GM12878 (cell line): ENCODE data around the gene ST6GALNAC3. TPM values are rescaled to one million over a fixed set of nuclear protein-coding genes. Genes with fewer than 3 reads are reported as not detected.

Experiments used
- ATAC-seq: fragments of 200-7000 bp; cut with Tn5 transposase; 3 replicates; pipeline ENCODE4 v1.9.1; 2020; ENCODE audit warnings: mild to moderate bottlenecking, moderate library complexity
- BruUV-seq: library from RNA; stranded (reverse); fragments of 400-500 nt; replicated peaks from 2 replicates; lab custom pipeline; 2021; lab: Mats Ljungman, UMichigan
- CTCF ChIA-PET: fragments of 300-600 bp; sonication (Branson Sonifier 250); formaldehyde crosslinking; extraction: SDS; loops from one replicate; lab custom pipeline; 2021; ENCODE audit warnings: inconsistent platforms; lab: Yijun Ruan, JAX
- POLR2A ChIA-PET: fragments of 350-600 bp; formaldehyde crosslinking; extraction: SDS; loops from one replicate; lab custom pipeline; 2021; ENCODE audit warnings: inconsistent platforms; lab: Charles Lee
- RAD21 ChIA-PET: fragments of 300-600 bp; sonication (Branson Sonifier 250); formaldehyde crosslinking; loops from one replicate; lab custom pipeline; 2023; ENCODE audit warnings: antibody characterized with exemption; ENCODE audit not compliant: unreplicated experiment; lab: Charles Lee
- SMC1A ChIA-PET: fragments of 300-600 bp; sonication (Branson Sonifier 250); formaldehyde crosslinking; loops from one replicate; lab custom pipeline; 2023; ENCODE audit not compliant: unreplicated experiment, uncharacterized antibody; lab: Charles Lee
- DNase-seq: peaks from one replicate; pipeline ENCODE4 v3.0.0-alpha.2; 2011; ENCODE audit warnings: low read depth, low spot score
- FAIRE-seq: peaks from 3 replicates; lab custom pipeline; 2011; peaks lifted over from hg19 to GRCh38; lab: Jason Lieb, UNC
- H2AFZ ChIP-seq: 2 replicates; pipeline ENCODE4 v1.6.0; 2011; ENCODE audit warnings: low read depth, low read length, control low read depth; ENCODE audit not compliant: control insufficient read depth
- H3K27ac ChIP-seq: 2 replicates; pipeline ENCODE4 v1.5.1; 2011; ENCODE audit warnings: control low read depth; ENCODE audit not compliant: control insufficient read depth, insufficient read depth
- H3K27me3 ChIP-seq, 2 experiments: replicated peaks in 1 of 2; 2 replicates each; pipeline versions ENCODE4 v1.6.0 to v1.6.1; 2011; ENCODE audit warnings: low read length in 1 of 2; ENCODE audit not compliant: control insufficient read depth in 2 of 2, insufficient read depth in 2 of 2
- H3K36me3 ChIP-seq, 2 experiments: 2 replicates each; pipeline ENCODE4 v1.5.1; 2011; ENCODE audit warnings: low read length in 1 of 2; ENCODE audit not compliant: control insufficient read depth in 2 of 2, insufficient read depth in 2 of 2
- H3K4me1 ChIP-seq: 2 replicates; pipeline ENCODE4 v1.6.1; 2011; ENCODE audit warnings: mild to moderate bottlenecking, low read length, moderate library complexity, mixed read lengths; ENCODE audit not compliant: control insufficient read depth, insufficient read depth
- H3K4me2 ChIP-seq: 2 replicates; pipeline ENCODE4 v1.6.0; 2011; ENCODE audit warnings: control low read depth; ENCODE audit not compliant: control insufficient read depth, insufficient read depth
- H3K4me3 ChIP-seq: fragments of 200-600 bp; sonication (generic); 2 replicates; pipeline ENCODE4 v1.5.1; 2016
- H3K79me2 ChIP-seq: 2 replicates; pipeline ENCODE4 v1.6.0; 2011; ENCODE audit warnings: low read length; ENCODE audit not compliant: control insufficient read depth, insufficient read depth
- H3K9ac ChIP-seq: 2 replicates; pipeline ENCODE4 v1.8.0; 2011; ENCODE audit warnings: low read length, control low read depth, mixed read lengths; ENCODE audit not compliant: control insufficient read depth, insufficient read depth
- H3K9me3 ChIP-seq: replicated peaks from 3 replicates; pipeline ENCODE4 v1.5.1; 2011; ENCODE audit warnings: mild to moderate bottlenecking, low read length; ENCODE audit not compliant: control insufficient read depth, insufficient read depth
- H4K20me1 ChIP-seq: 2 replicates; pipeline ENCODE4 v1.6.0; 2011; ENCODE audit not compliant: control insufficient read depth, insufficient read depth
- BRCA1 ChIP-seq: IDR thresholded peaks from 2 replicates; pipeline ENCODE4 v1.6.1; 2011; ENCODE audit warnings: low read depth, low read length, improper control_type of control experiment
- NFIC ChIP-seq: IDR thresholded peaks from 2 replicates; pipeline ENCODE4 v1.6.1; 2012; ENCODE audit warnings: low read depth, mild to moderate bottlenecking, inconsistent platforms, low read length, moderate library complexity
- NFXL1 ChIP-seq: fragments of 450-650 bp; IDR thresholded peaks from 2 replicates; pipeline ENCODE4 v1.6.1; 2017; ENCODE audit warnings: antibody characterized with exemption, mild to moderate bottlenecking, borderline replicate concordance
- NR2F1 ChIP-seq: fragments of 450-650 bp; conservative IDR thresholded peaks from 2 replicates; pipeline ENCODE4 v1.6.1; 2017; ENCODE audit warnings: mild to moderate bottlenecking
- PAX8 ChIP-seq: fragments of 450-650 bp; IDR thresholded peaks from 2 replicates; pipeline ENCODE4 v1.6.1; 2017; ENCODE audit warnings: mild to moderate bottlenecking, moderate library complexity
- RB1 ChIP-seq: fragments of 450-650 bp; formaldehyde crosslinking; IDR thresholded peaks from 2 replicates; pipeline ENCODE4 v1.6.1; 2017; ENCODE audit warnings: mild to moderate bottlenecking, borderline replicate concordance
- RBBP5 ChIP-seq: fragments of 200-600 bp; sonication (generic); conservative IDR thresholded peaks from 2 replicates; pipeline ENCODE4 v1.6.1; 2016
- RFX5 ChIP-seq: IDR thresholded peaks from 2 replicates; pipeline ENCODE4 v1.6.1; 2011; ENCODE audit warnings: low read depth, low read length, improper control_type of control experiment
- SIN3A ChIP-seq: IDR thresholded peaks from 2 replicates; pipeline ENCODE4 v1.6.1; 2012; ENCODE audit warnings: low read depth, low read length, improper control_type of control experiment
- SPI1 ChIP-seq: IDR thresholded peaks from 2 replicates; pipeline ENCODE4 v1.6.1; 2011; ENCODE audit warnings: low read depth, mild to moderate bottlenecking, low read length, moderate library complexity, borderline replicate concordance; ENCODE audit not compliant: insufficient read depth
- SUPT20H ChIP-seq: IDR thresholded peaks from 2 replicates; pipeline ENCODE4 v1.6.1; 2011; ENCODE audit warnings: low read depth, mild to moderate bottlenecking, low read length, moderate library complexity, borderline replicate concordance; ENCODE audit not compliant: control insufficient read depth
- SUZ12 ChIP-seq: fragments of 200-600 bp; sonication (generic); IDR thresholded peaks from one replicate; pipeline ENCODE4 v1.6.1; 2018; ENCODE audit warnings: antibody characterized with exemption, mild to moderate bottlenecking; ENCODE audit not compliant: unreplicated experiment
- TCF12 ChIP-seq: IDR thresholded peaks from 2 replicates; pipeline ENCODE4 v1.6.1; 2011; ENCODE audit warnings: low read depth, mild to moderate bottlenecking, low read length
- TCF7 ChIP-seq: IDR thresholded peaks from 2 replicates; pipeline ENCODE4 v1.6.1; 2014; ENCODE audit warnings: antibody characterized with exemption, borderline replicate concordance
- ZNF217 ChIP-seq: fragments of 450-650 bp; IDR thresholded peaks from 2 replicates; pipeline ENCODE4 v1.6.1; 2017; ENCODE audit warnings: antibody characterized with exemption, mild to moderate bottlenecking
- ZNF274 ChIP-seq: IDR thresholded peaks from one replicate; pipeline ENCODE4 v1.8.0; 2011; ENCODE audit not compliant: insufficient read length, insufficient read depth
- ZNF592 ChIP-seq: fragments of 450-650 bp; IDR thresholded peaks from 2 replicates; pipeline ENCODE4 v1.6.1; 2017; ENCODE audit warnings: mild to moderate bottlenecking, moderate library complexity
- WGBS: methylation state at CpG from one replicate; pipeline ENCODE4 v1.1.6; 2016; ENCODE audit warnings: low lambda C conversion rate; ENCODE audit not compliant: insufficient replicate concordance, insufficient coverage; ENCODE audit errors: missing lambda C conversion rate; 5-methylcytosine and 5-hydroxymethylcytosine counted together
- in situ Hi-C: fragments of 300-500 bp; cut with MboI; formaldehyde crosslinking; loops from 9 replicates; pipeline ENCODE4 v1.14.3; 2018; ENCODE audit warnings: mixed read lengths
- intact Hi-C: fragments of 100-400 bp; cut with micrococcal nuclease; formaldehyde crosslinking; loops from one replicate; pipeline ENCODE4 v1.14.2; 2022; ENCODE audit not compliant: unreplicated experiment
- polyA plus RNA-seq, 11 experiments: library from polyadenylated mRNA; depleted of rRNA in 4 of 11; unstranded in 6 of 11; stranded (reverse) in 5 of 11; fragments of >200 nt; fragmentation: Nextera tagmentation in 4 of 11; fragmentation: Illumina TruSeq in 1 of 11; extraction: Ambion mirVana in 4 of 11; extraction: Trizol in 1 of 11; gene quantifications; 1 replicate in 1 of 11; 2 replicates in 10 of 11; pipeline versions ENCODE4 v1.2.1 to v1.2.3, GENCODE V29; 2011 to 2016; ENCODE audit warnings: inconsistent platforms in 2 of 11, missing spikeins in 2 of 11, low read depth in 1 of 11
- total RNA-seq, 4 experiments: library from RNA; depleted of rRNA in 3 of 4; stranded (reverse); fragments of >200 nt in 3 of 4; fragmentation: Illumina TruSeq in 1 of 4; extraction: Trizol in 1 of 4; gene quantifications; 2 replicates each; pipeline versions ENCODE4 v1.2.1 to v1.2.3, GENCODE V29; 2013 to 2021
- TF ChIP-seq, protein P1 (sequence below): IDR thresholded peaks from 2 replicates; pipeline ENCODE4 v1.6.1; 2011; ENCODE audit warnings: borderline replicate concordance, low read depth, mild to moderate bottlenecking, moderate library complexity, low read length; ENCODE audit not compliant: insufficient read depth, poor library complexity, severe bottlenecking

The ST6GALNAC3 gene
- total and polyA plus RNA-seq, 10 of the 15 experiments (the other 5 are each of a cell fraction or from before 2014, with no cell fraction given) = 0.04 to 0.68 (median 0.18) TPM; not detected in 3

DNA sequence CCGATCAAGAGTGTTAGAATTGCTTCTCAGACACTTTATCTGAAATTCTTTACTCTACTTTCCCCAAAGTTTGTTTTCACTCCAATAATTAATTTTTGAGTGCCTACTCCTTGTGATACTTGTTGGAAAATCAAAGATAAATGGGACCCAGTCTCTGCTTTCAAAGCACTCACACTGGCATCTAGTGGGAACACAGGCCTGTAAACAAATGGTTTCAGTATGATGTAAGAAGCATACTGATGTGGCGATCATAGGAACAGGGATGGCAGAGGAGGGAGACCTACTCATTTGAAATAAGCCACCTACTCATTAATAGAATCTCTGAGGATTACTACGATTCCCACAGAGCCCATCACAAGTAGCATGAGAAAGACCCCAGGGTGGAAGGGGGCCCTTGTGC lies 519.1 kb downstream of the ST6GALNAC3 start:
- TF ChIP-seq NFXL1 = no peak
- no peak for TF ChIP-seq ZNF217
- TF ChIP-seq NFIC = no peak
- TF ChIP-seq BRCA1 = no peak
- TF ChIP-seq RFX5 = no peak
- no peak for TF ChIP-seq ZNF592
- TF ChIP-seq TCF12 = no peak
- no peak for TF ChIP-seq NR2F1
- TF ChIP-seq SUZ12 = no peak
- TF ChIP-seq TCF7 = no peak
- TF ChIP-seq ZNF274 = no peak
- no peak for TF ChIP-seq SPI1
- TF ChIP-seq, protein P1, sequence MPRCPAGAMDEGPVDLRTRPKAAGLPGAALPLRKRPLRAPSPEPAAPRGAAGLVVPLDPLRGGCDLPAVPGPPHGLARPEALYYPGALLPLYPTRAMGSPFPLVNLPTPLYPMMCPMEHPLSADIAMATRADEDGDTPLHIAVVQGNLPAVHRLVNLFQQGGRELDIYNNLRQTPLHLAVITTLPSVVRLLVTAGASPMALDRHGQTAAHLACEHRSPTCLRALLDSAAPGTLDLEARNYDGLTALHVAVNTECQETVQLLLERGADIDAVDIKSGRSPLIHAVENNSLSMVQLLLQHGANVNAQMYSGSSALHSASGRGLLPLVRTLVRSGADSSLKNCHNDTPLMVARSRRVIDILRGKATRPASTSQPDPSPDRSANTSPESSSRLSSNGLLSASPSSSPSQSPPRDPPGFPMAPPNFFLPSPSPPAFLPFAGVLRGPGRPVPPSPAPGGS = no peak
- TF ChIP-seq PAX8 = no peak
- no peak for TF ChIP-seq RB1
- TF ChIP-seq SIN3A = no peak
- TF ChIP-seq RBBP5 = no peak
- TF ChIP-seq SUPT20H = no peak
- DNase-seq (no peak), FAIRE-seq (no peak), ATAC-seq (no peak)
- no peak overlapping the region for H3K4me3 ChIP-seq
- no peaks in the 10 kb centered on the region for H3K36me3 ChIP-seq
- H3K9me3 ChIP-seq = no peaks in the 10 kb centered on the region
- no peak overlapping the region for H2AFZ ChIP-seq
- ChIA-PET CTCF (no interaction called here), RAD21 (no interaction called here), POLR2A (no interaction called here), SMC1A (no interaction called here)
- in situ Hi-C loops (no loop called here), intact Hi-C loops (no loop called here)
- H3K4me1 ChIP-seq = no peaks in the 10 kb centered on the region
- no peaks in the 10 kb centered on the region; a peak in 1 of 4 replicates for H3K27me3 ChIP-seq
- H4K20me1 ChIP-seq = no peaks in the 10 kb centered on the region
- no peaks in the 10 kb centered on the region for H3K79me2 ChIP-seq
- H3K27ac ChIP-seq = no peak overlapping the region
- no peak overlapping the region for H3K9ac ChIP-seq
- BruUV-seq = no TSS peak
- WGBS = 0% methylated on average over 3 of the region's 3 CpGs
- no peak overlapping the region for H3K4me2 ChIP-seq
